Activated CD8-positive, alpha-beta T cell treated with anti-CD3 and anti-CD28 coated beads, Interleukin-2, amount 10 ng/mL, durations not matched to agents 7 days and 5 days (primary cell): ENCODE data around the gene GRK1. TPM values are rescaled to one million over a fixed set of nuclear protein-coding genes. Genes with fewer than 3 reads are reported as not detected.

ENCODE experiments used
- ATAC-seq: fragments of 150-1000 bp; cut with Tn5 transposase; one replicate; pipeline ENCODE4 v1.10.0; 2021; ENCODE audit warnings: moderate library complexity
- CTCF ChIA-PET: fragments of 350-600 bp; sonication (Branson Sonifier 250); formaldehyde crosslinking; loops from one replicate; lab custom pipeline; 2021; ENCODE audit warnings: antibody characterized with exemption; lab: Charles Lee
- POLR2A ChIA-PET: fragments of 350-600 bp; sonication (Branson Sonifier 250); formaldehyde crosslinking; loops from one replicate; lab custom pipeline; 2021; ENCODE audit warnings: antibody characterized with exemption; lab: Charles Lee
- DNase-seq: peaks from one replicate; pipeline ENCODE4 v3.0.0-alpha.2; 2020
- H3K27ac Mint-ChIP-seq: one replicate; pipeline ENCODE4 v1.8.0; 2021; ENCODE audit warnings: mild to moderate bottlenecking, mixed read lengths
- H3K27me3 Mint-ChIP-seq: one replicate; pipeline ENCODE4 v1.8.0; 2021; ENCODE audit warnings: low read depth, mixed read lengths
- H3K36me3 Mint-ChIP-seq: one replicate; pipeline ENCODE4 v1.8.0; 2021; ENCODE audit warnings: low read depth, mixed read lengths
- H3K4me1 Mint-ChIP-seq: one replicate; pipeline ENCODE4 v1.8.0; 2021; ENCODE audit warnings: low read depth, mixed read lengths
- H3K4me3 Mint-ChIP-seq: one replicate; pipeline ENCODE4 v1.8.0; 2021; ENCODE audit warnings: mild to moderate bottlenecking, mixed read lengths
- H3K9me3 Mint-ChIP-seq: one replicate; pipeline ENCODE4 v1.8.0; 2022; ENCODE audit warnings: mixed read lengths; ENCODE audit not compliant: insufficient read depth
- total RNA-seq, 2 experiments: library from RNA; stranded (reverse); gene quantifications; one replicate each; pipeline ENCODE4 v1.2.3, GENCODE V29; 2021

The GRK1 gene
- total RNA-seq, 2 experiments from 2014 or later, result 0.05 TPM; not detected in 1

- ChIA-PET CTCF (no interaction called here), POLR2A (interaction anchor here (0.9 kb wide), 1 partner anchor 60 kb away, joined by 3 read pairs; no protein-coding TSS in a partner anchor)
- Mint-ChIP-seq H3K27ac (no peak overlapping the region), H3K9me3 (peaks cover 11% of the 10 kb centered on the region), H3K4me1 (no peaks in the 10 kb centered on the region), H3K36me3 (no peaks in the 10 kb centered on the region), H3K4me3 (no peak overlapping the region), H3K27me3 (peaks cover 5% of the 10 kb centered on the region)
- DNase-seq, result no peak
- peak; percentile 15 for ATAC-seq
These were observed 2.0 kb upstream of the GRK1 start for GRCh38 chr13:113664751-113665596.

GRCh38 chr13:113665597-113666328 lies 1.3 kb upstream of the GRK1 start:
- H3K36me3 Mint-ChIP-seq, result no peaks in the 10 kb centered on the region
- ATAC-seq, result no peak
- no peak overlapping the region for H3K27ac Mint-ChIP-seq
- POLR2A ChIA-PET, result interaction anchor here (0.9 kb wide), 1 partner anchor 59 kb away, joined by 3 read pairs; no protein-coding TSS in a partner anchor
- no peaks in the 10 kb centered on the region for H3K4me1 Mint-ChIP-seq
- no peak for DNase-seq
- peaks cover 11% of the 10 kb centered on the region for H3K9me3 Mint-ChIP-seq
- CTCF ChIA-PET, result no interaction called here
- H3K27me3 Mint-ChIP-seq, result peaks cover 5% of the 10 kb centered on the region
- H3K4me3 Mint-ChIP-seq, result no peak overlapping the region

- Mint-ChIP-seq H3K27ac (no peak overlapping the region), H3K9me3 (peaks cover 5% of the 10 kb centered on the region), H3K4me1 (no peaks in the 10 kb centered on the region), H3K27me3 (peaks cover 3% of the 10 kb centered on the region), H3K4me3 (no peak overlapping the region), H3K36me3 (no peaks in the 10 kb centered on the region)
- CTCF ChIA-PET, result interaction anchor here (1.5 kb wide), 1 partner anchor 76 kb away, joined by 3 read pairs; no protein-coding TSS in a partner anchor
- POLR2A ChIA-PET, result no interaction called here
- DNase-seq, result no peak
- ATAC-seq, result no peak
These were observed 719 bp upstream of the GRK1 start for GRCh38 chr13:113666329-113666670.

GRCh38 chr13:113667771-113668490 lies 912 bp downstream of the GRK1 start:
- DNase-seq, result no peak
- Mint-ChIP-seq H3K27me3 (peaks cover 5% of the 10 kb centered on the region), H3K36me3 (peaks cover 2% of the 10 kb centered on the region), H3K4me3 (no peak overlapping the region), H3K9me3 (no peaks in the 10 kb centered on the region), H3K27ac (no peak overlapping the region), H3K4me1 (no peaks in the 10 kb centered on the region)
- ChIA-PET CTCF (interaction anchor here (1.5 kb wide), 1 partner anchor 74 kb away, joined by 3 read pairs; no protein-coding TSS in a partner anchor), POLR2A (no interaction called here)
- ATAC-seq, result no peak

- Mint-ChIP-seq H3K4me1 (no peaks in the 10 kb centered on the region), H3K27me3 (peaks cover 3% of the 10 kb centered on the region), H3K36me3 (peaks cover 2% of the 10 kb centered on the region), H3K9me3 (no peaks in the 10 kb centered on the region), H3K27ac (no peak overlapping the region), H3K4me3 (no peak overlapping the region)
- DNase-seq (no peak), ATAC-seq (no peak)
- ChIA-PET CTCF (no interaction called here), POLR2A (no interaction called here)
These were observed 1.5 kb downstream of the GRK1 start for GRCh38 chr13:113668491-113668971.

- H3K9me3 Mint-ChIP-seq, result no peaks in the 10 kb centered on the region
- no peaks in the 10 kb centered on the region for H3K4me1 Mint-ChIP-seq
- ChIA-PET POLR2A (no interaction called here), CTCF (no interaction called here)
- ATAC-seq (no peak), DNase-seq (no peak)
- H3K4me3 Mint-ChIP-seq, result no peak overlapping the region
- peaks cover 2% of the 10 kb centered on the region for H3K27me3 Mint-ChIP-seq
- H3K36me3 Mint-ChIP-seq, result peaks cover 2% of the 10 kb centered on the region
- H3K27ac Mint-ChIP-seq, result no peak overlapping the region
These were observed 2.3 kb downstream of the GRK1 start for GRCh38 chr13:113669231-113669754.

- H3K4me1 Mint-ChIP-seq, result no peaks in the 10 kb centered on the region
- H3K27me3 Mint-ChIP-seq, result peaks cover 2% of the 10 kb centered on the region
- H3K27ac Mint-ChIP-seq, result no peak overlapping the region
- CTCF ChIA-PET, result no interaction called here
- POLR2A ChIA-PET, result no interaction called here
- H3K4me3 Mint-ChIP-seq, result no peak overlapping the region
- DNase-seq (no peak), ATAC-seq (no peak)
- H3K36me3 Mint-ChIP-seq, result peaks cover 2% of the 10 kb centered on the region
- no peaks in the 10 kb centered on the region for H3K9me3 Mint-ChIP-seq
These were observed 2.8 kb downstream of the GRK1 start for GRCh38 chr13:113669755-113670341.

GRCh38 chr13:113670541-113670940 lies 3.5 kb downstream of the GRK1 start:
- H3K36me3 Mint-ChIP-seq, result peaks cover 2% of the 10 kb centered on the region
- ATAC-seq (no peak), DNase-seq (no peak)
- no peaks in the 10 kb centered on the region for H3K4me1 Mint-ChIP-seq
- POLR2A ChIA-PET, result no interaction called here
- no peak overlapping the region for H3K4me3 Mint-ChIP-seq
- no peaks in the 10 kb centered on the region for H3K9me3 Mint-ChIP-seq
- no peak overlapping the region for H3K27ac Mint-ChIP-seq
- CTCF ChIA-PET, result no interaction called here
- peaks cover 2% of the 10 kb centered on the region for H3K27me3 Mint-ChIP-seq

GRCh38 chr13:113671066-113672001 lies 4.3 kb downstream of the GRK1 start:
- Mint-ChIP-seq H3K4me1 (no peaks in the 10 kb centered on the region), H3K27ac (no peak overlapping the region), H3K4me3 (no peak overlapping the region), H3K27me3 (peaks cover 2% of the 10 kb centered on the region), H3K36me3 (peaks cover 2% of the 10 kb centered on the region), H3K9me3 (no peaks in the 10 kb centered on the region)
- POLR2A ChIA-PET, result no interaction called here
- no peak for ATAC-seq
- DNase-seq, result no peak
- CTCF ChIA-PET, result no interaction called here

- H3K4me3 Mint-ChIP-seq, result peak overlapping the region; percentile 13
- H3K4me1 Mint-ChIP-seq, result no peaks in the 10 kb centered on the region
- no peak for ATAC-seq
These were observed 5.1 kb downstream of the GRK1 start for GRCh38 chr13:113672002-113672651.

More at GRCh38 chr13:113672002-113672651, 5.1 kb downstream of the GRK1 start:
- POLR2A ChIA-PET, result no interaction called here
- peaks cover 2% of the 10 kb centered on the region for H3K36me3 Mint-ChIP-seq
- H3K27ac Mint-ChIP-seq, result peak overlapping the region; percentile 64
- peaks cover 2% of the 10 kb centered on the region for H3K27me3 Mint-ChIP-seq
- CTCF ChIA-PET, result no interaction called here
- no peak for DNase-seq
- no peaks in the 10 kb centered on the region for H3K9me3 Mint-ChIP-seq
